HG03521 (cell line): ENCODE results near the gene CNTNAP2.

Source experiments
- ATAC-seq: cut with Tn5 transposase; IDR thresholded peaks from one replicate; pipeline ENCODE4 v1.9.1; 2021; ENCODE audit warnings: mild to moderate bottlenecking, moderate library complexity; ENCODE audit not compliant: unreplicated experiment

The CNTNAP2 gene

GRCh38 chr7:147513451-147513850 is 1396.8 kb downstream of the CNTNAP2 start:
- ATAC-seq: no peak

- ATAC-seq: no peak
Observed at GRCh38 chr7:147516391-147516790, 1399.8 kb downstream of the CNTNAP2 start.

GRCh38 chr7:147519062-147519461 is 1402.5 kb downstream of the CNTNAP2 start:
- ATAC-seq: no peak

GRCh38 chr7:147523056-147523455 is 1406.5 kb downstream of the CNTNAP2 start:
- ATAC-seq: no peak

GRCh38 chr7:147524726-147525250 is 1408.2 kb downstream of the CNTNAP2 start:
- no peak for ATAC-seq

- no peak for ATAC-seq
Observed at GRCh38 chr7:147525325-147525724, 1408.7 kb downstream of the CNTNAP2 start.

GRCh38 chr7:147535701-147536111 is 1419.1 kb downstream of the CNTNAP2 start:
- no peak for ATAC-seq

- ATAC-seq: no peak
Observed at GRCh38 chr7:147539685-147540084, 1423.1 kb downstream of the CNTNAP2 start.

GRCh38 chr7:147540743-147541142 is 1424.1 kb downstream of the CNTNAP2 start:
- no peak for ATAC-seq

- ATAC-seq: no peak
Observed at GRCh38 chr7:147541261-147541660, 1424.7 kb downstream of the CNTNAP2 start.

- no peak for ATAC-seq
Observed at GRCh38 chr7:147547252-147547897, 1430.8 kb downstream of the CNTNAP2 start.

GRCh38 chr7:147556317-147556716 is 1439.7 kb downstream of the CNTNAP2 start:
- no peak for ATAC-seq

GRCh38 chr7:147563669-147564068 is 1447.1 kb downstream of the CNTNAP2 start:
- ATAC-seq: no peak

- ATAC-seq: no peak
Observed at GRCh38 chr7:147564786-147565476, 1448.3 kb downstream of the CNTNAP2 start.

GRCh38 chr7:147567043-147567442 is 1450.4 kb downstream of the CNTNAP2 start:
- ATAC-seq: no peak

GRCh38 chr7:147569116-147569913 is 1452.7 kb downstream of the CNTNAP2 start:
- ATAC-seq: no peak

- no peak for ATAC-seq
Observed at GRCh38 chr7:147570390-147570789, 1453.8 kb downstream of the CNTNAP2 start.

- ATAC-seq: no peak
Observed at GRCh38 chr7:147571436-147572185, 1455.0 kb downstream of the CNTNAP2 start.

- ATAC-seq: no peak
Observed at GRCh38 chr7:147578196-147578595, 1461.6 kb downstream of the CNTNAP2 start.

GRCh38 chr7:147579148-147579547 is 1462.5 kb downstream of the CNTNAP2 start:
- no peak for ATAC-seq

- ATAC-seq: no peak
Observed at GRCh38 chr7:147584771-147585193, 1468.2 kb downstream of the CNTNAP2 start.
